Ishikawa (cell line): ENCODE data around the gene IL1RAPL1.

ENCODE experiments used
- CEBPB ChIP-seq: IDR thresholded peaks from 2 replicates; pipeline ENCODE4 v1.6.1; 2012
- CREB1 ChIP-seq: IDR thresholded peaks from 2 replicates; pipeline ENCODE4 v1.6.1; 2012; ENCODE audit warnings: low read depth
- EP300 ChIP-seq: IDR thresholded peaks from 2 replicates; pipeline ENCODE4 v1.6.1; 2012; ENCODE audit warnings: borderline replicate concordance
- FOXM1 ChIP-seq: IDR thresholded peaks from 2 replicates; pipeline ENCODE4 v1.6.1; 2012; ENCODE audit warnings: low read depth, borderline replicate concordance
- MAX ChIP-seq: IDR thresholded peaks from 2 replicates; pipeline ENCODE4 v1.6.1; 2012
- NFIC ChIP-seq: IDR thresholded peaks from 2 replicates; pipeline ENCODE4 v1.6.1; 2012
- RAD21 ChIP-seq: IDR thresholded peaks from 2 replicates; pipeline ENCODE4 v1.6.1; 2012; ENCODE audit warnings: low read depth
- TAF1 ChIP-seq: IDR thresholded peaks from 2 replicates; pipeline ENCODE4 v1.6.1; 2012; ENCODE audit warnings: low read depth, mild to moderate bottlenecking
- TCF12 ChIP-seq: IDR thresholded peaks from 2 replicates; pipeline ENCODE4 v1.6.1; 2012; ENCODE audit warnings: low read depth
- TEAD4 ChIP-seq: IDR thresholded peaks from 2 replicates; pipeline ENCODE4 v1.6.1; 2012
- USF1 ChIP-seq: IDR thresholded peaks from 2 replicates; pipeline ENCODE4 v1.6.1; 2012
- YY1 ChIP-seq: IDR thresholded peaks from 2 replicates; pipeline ENCODE4 v1.6.1; 2012; ENCODE audit warnings: low read depth
- ZBTB7A ChIP-seq: IDR thresholded peaks from 2 replicates; pipeline ENCODE4 v1.6.1; 2012; ENCODE audit warnings: low read depth
- TF ChIP-seq, protein P1 (sequence below): IDR thresholded peaks from 2 replicates; pipeline ENCODE4 v1.6.1; 2012; ENCODE audit warnings: low read depth, mild to moderate bottlenecking

GRCh38 chrX:28880136-28880535 is 292.9 kb downstream of the IL1RAPL1 start:
- TF ChIP-seq, protein P1, sequence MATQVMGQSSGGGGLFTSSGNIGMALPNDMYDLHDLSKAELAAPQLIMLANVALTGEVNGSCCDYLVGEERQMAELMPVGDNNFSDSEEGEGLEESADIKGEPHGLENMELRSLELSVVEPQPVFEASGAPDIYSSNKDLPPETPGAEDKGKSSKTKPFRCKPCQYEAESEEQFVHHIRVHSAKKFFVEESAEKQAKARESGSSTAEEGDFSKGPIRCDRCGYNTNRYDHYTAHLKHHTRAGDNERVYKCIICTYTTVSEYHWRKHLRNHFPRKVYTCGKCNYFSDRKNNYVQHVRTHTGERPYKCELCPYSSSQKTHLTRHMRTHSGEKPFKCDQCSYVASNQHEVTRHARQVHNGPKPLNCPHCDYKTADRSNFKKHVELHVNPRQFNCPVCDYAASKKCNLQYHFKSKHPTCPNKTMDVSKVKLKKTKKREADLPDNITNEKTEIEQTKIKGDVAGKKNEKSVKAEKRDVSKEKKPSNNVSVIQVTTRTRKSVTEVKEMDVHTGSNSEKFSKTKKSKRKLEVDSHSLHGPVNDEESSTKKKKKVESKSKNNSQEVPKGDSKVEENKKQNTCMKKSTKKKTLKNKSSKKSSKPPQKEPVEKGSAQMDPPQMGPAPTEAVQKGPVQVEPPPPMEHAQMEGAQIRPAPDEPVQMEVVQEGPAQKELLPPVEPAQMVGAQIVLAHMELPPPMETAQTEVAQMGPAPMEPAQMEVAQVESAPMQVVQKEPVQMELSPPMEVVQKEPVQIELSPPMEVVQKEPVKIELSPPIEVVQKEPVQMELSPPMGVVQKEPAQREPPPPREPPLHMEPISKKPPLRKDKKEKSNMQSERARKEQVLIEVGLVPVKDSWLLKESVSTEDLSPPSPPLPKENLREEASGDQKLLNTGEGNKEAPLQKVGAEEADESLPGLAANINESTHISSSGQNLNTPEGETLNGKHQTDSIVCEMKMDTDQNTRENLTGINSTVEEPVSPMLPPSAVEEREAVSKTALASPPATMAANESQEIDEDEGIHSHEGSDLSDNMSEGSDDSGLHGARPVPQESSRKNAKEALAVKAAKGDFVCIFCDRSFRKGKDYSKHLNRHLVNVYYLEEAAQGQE = no peak
- TF ChIP-seq TAF1 (no peak), USF1 (no peak), MAX (no peak), CREB1 (no peak), CEBPB (no peak), YY1 (no peak), EP300 (no peak), NFIC (no peak), RAD21 (no peak), TEAD4 (no peak), FOXM1 (no peak), TCF12 (no peak), ZBTB7A (no peak)
